ENCODE measurements around the gene SNX19.

DNA sequence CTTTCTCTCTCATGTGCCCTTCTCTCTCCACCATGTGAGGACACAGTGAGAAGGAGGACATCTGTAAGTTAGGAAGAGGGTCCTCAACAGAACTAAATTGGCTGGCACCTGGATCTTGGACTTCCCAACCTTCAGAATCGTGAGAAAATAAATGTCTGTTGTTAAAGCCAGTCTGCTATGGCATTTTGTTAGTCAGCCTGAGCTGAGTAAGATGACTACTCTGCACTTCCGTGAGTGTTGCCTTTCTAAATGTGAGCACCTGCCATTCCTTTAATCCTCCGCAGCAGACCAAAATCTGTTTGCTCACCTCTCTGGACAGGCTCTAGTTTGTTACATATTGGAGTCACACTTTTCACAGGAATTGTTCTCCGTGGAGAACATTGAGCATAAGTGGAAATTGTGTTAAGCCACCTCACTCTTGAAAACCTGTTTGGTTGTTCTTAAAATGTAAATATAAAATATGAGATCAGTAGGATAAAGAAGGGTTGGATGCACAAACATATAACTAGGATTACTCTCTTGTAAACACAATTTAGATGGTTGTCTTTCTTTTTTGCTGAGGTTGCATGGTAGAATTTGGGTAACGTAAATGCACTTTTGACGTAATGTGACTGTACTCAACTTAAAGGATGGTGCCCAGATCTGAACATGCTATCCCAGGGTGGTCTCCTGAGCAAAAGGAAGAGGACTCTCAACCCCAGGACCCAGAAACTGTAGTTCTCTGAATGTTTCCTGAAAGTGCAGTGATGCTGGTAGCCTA is 65.9 kb downstream of the SNX19 start:
- TF ChIP-seq EZH2phosphoT487 (IDR thresholded peaks at IDR 0.05; ENCODE audit: unreplicated experiment) (no peak), POLR2AphosphoS5 (IDR thresholded peaks at IDR 0.05; ENCODE audit: low read depth) (no peak)
- TF ChIP-seq, protein P1, sequence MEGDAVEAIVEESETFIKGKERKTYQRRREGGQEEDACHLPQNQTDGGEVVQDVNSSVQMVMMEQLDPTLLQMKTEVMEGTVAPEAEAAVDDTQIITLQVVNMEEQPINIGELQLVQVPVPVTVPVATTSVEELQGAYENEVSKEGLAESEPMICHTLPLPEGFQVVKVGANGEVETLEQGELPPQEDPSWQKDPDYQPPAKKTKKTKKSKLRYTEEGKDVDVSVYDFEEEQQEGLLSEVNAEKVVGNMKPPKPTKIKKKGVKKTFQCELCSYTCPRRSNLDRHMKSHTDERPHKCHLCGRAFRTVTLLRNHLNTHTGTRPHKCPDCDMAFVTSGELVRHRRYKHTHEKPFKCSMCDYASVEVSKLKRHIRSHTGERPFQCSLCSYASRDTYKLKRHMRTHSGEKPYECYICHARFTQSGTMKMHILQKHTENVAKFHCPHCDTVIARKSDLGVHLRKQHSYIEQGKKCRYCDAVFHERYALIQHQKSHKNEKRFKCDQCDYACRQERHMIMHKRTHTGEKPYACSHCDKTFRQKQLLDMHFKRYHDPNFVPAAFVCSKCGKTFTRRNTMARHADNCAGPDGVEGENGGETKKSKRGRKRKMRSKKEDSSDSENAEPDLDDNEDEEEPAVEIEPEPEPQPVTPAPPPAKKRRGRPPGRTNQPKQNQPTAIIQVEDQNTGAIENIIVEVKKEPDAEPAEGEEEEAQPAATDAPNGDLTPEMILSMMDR (conservative IDR thresholded peaks at IDR 0.05; ENCODE audit: low read depth in 2 of 2): no peak

Measured in GM23338 (cell line).